ENCODE data around the gene OST4. TPM values are rescaled to one million over a fixed set of nuclear protein-coding genes. Genes with fewer than 3 reads are reported as not detected.

Gene OST4
- total RNA-seq, 1 donor from 2014 or later, result 411 TPM

Other genes with a start within 250 kb of the OST4 start
- gene DPYSL5, start 223.5 kb downstream of the OST4 start, total RNA-seq, result not detected
- 58.9 TPM for gene MAPRE3, start 101.0 kb downstream of the OST4 start, total RNA-seq
- gene TMEM214, start 38.7 kb downstream of the OST4 start, total RNA-seq, result 32.7 TPM
- gene AGBL5, start 20.0 kb downstream of the OST4 start, total RNA-seq, result 9.9 TPM
- 25.8 TPM for gene EMILIN1, start 7.0 kb upstream of the OST4 start, total RNA-seq
- 4.5 TPM for gene KHK, start 15.1 kb upstream of the OST4 start, total RNA-seq
- gene CGREF1, start 47.5 kb upstream of the OST4 start, total RNA-seq, result 0.84 TPM
- 2.4 TPM for gene ABHD1, start 52.2 kb upstream of the OST4 start, total RNA-seq
- gene PREB, start 63.0 kb upstream of the OST4 start, total RNA-seq, result 54.5 TPM
- gene PRR30, start 67.8 kb upstream of the OST4 start, total RNA-seq, result not detected
- gene TCF23, start 77.3 kb upstream of the OST4 start, total RNA-seq, result 0.16 TPM
- 115 TPM for gene ATRAID, start 140.4 kb upstream of the OST4 start, total RNA-seq
- 12.3 TPM for gene SLC5A6, start 140.6 kb upstream of the OST4 start, total RNA-seq
- gene CAD, start 145.7 kb upstream of the OST4 start, total RNA-seq, result 9.4 TPM
- gene SLC30A3, start 191.4 kb upstream of the OST4 start, total RNA-seq, result 10.1 TPM
- 1.9 TPM for gene DNAJC5G, start 203.8 kb upstream of the OST4 start, total RNA-seq
- 282 TPM for gene TRIM54, start 210.8 kb upstream of the OST4 start, total RNA-seq
- 0.84 TPM for gene UCN, start 236.8 kb upstream of the OST4 start, total RNA-seq

Measured in Right ventricle myocardium inferior (tissue), 1 donor.